NCI-H1417 (cell line): ENCODE data around the gene TRABD2A.

ENCODE experiments used
- DNase-seq, 3 experiments: peaks; one replicate each; lab custom pipeline; 2025; lab: John Stamatoyannopoulos, UW

TRABD2A gene

GRCh38 chr2:84849271-84849952, 31.5 kb downstream of the TRABD2A start:
- peak in 1 of 3 experiments; percentile 5 for DNase-seq

GRCh38 chr2:84847326-84848050, 33.4 kb downstream of the TRABD2A start:
- DNase-seq: no peak

- no peak for DNase-seq
These were observed 34.1 kb downstream of the TRABD2A start for GRCh38 chr2:84846741-84847142.

- no peak for DNase-seq
These were observed 34.7 kb downstream of the TRABD2A start for GRCh38 chr2:84846041-84846663.

- DNase-seq: no peak
These were observed 36.7 kb downstream of the TRABD2A start for GRCh38 chr2:84844141-84844540.

GRCh38 chr2:84841577-84841976, 39.3 kb downstream of the TRABD2A start:
- peak in 1 of 3 experiments; percentile 13 for DNase-seq

GRCh38 chr2:84840306-84840705, 40.6 kb downstream of the TRABD2A start:
- no peak for DNase-seq

- no peak for DNase-seq
These were observed 41.0 kb downstream of the TRABD2A start for GRCh38 chr2:84839851-84840250.

- no peak for DNase-seq
These were observed 42.3 kb downstream of the TRABD2A start for GRCh38 chr2:84838434-84839145.

GRCh38 chr2:84836215-84836614, 44.7 kb downstream of the TRABD2A start:
- DNase-seq: no peak

GRCh38 chr2:84833481-84834150, 47.3 kb downstream of the TRABD2A start:
- no peak for DNase-seq

GRCh38 chr2:84832772-84833461, 48.0 kb downstream of the TRABD2A start:
- DNase-seq: no peak

GRCh38 chr2:84830758-84831500, 50.0 kb downstream of the TRABD2A start:
- DNase-seq: no peak

- no peak for DNase-seq
These were observed 50.8 kb downstream of the TRABD2A start for GRCh38 chr2:84830095-84830494.

- no peak for DNase-seq
These were observed 51.2 kb downstream of the TRABD2A start for GRCh38 chr2:84829693-84830092.

- DNase-seq: no peak
These were observed 52.8 kb downstream of the TRABD2A start for GRCh38 chr2:84827978-84828575.

GRCh38 chr2:84823788-84824187, 57.1 kb downstream of the TRABD2A start:
- no peak for DNase-seq

- no peak for DNase-seq
These were observed 57.7 kb downstream of the TRABD2A start for GRCh38 chr2:84823229-84823628.

GRCh38 chr2:84821806-84822205, 59.1 kb downstream of the TRABD2A start:
- no peak for DNase-seq

- no peak for DNase-seq
These were observed 63.6 kb downstream of the TRABD2A start for GRCh38 chr2:84817239-84817655.
